H1 (cell line): ENCODE measurements around the gene RBMS2. TPM values are rescaled to one million over a fixed set of nuclear protein-coding genes. Genes with fewer than 3 reads are reported as not detected.

Experiments
- CTCF ChIA-PET: fragments of 300-600 bp; sonication (Branson Sonifier 250); formaldehyde crosslinking; loops from one replicate; lab custom pipeline; 2021; ENCODE audit not compliant: partially characterized antibody; lab: Charles Lee
- POLR2A ChIA-PET: fragments of 300-600 bp; sonication (Branson Sonifier 250); formaldehyde crosslinking; loops from one replicate; lab custom pipeline; 2021; ENCODE audit warnings: inconsistent platforms; ENCODE audit not compliant: partially characterized antibody; lab: Charles Lee
- DNase-seq, 2 experiments: peaks; one replicate each; pipeline versions ENCODE4 v3.0.0 to v3.0.0-alpha.2; 2010 to 2022; ENCODE audit warnings: low spot score in 2 of 2, low read depth in 1 of 2, mixed read lengths in 1 of 2
- FAIRE-seq: peaks from 2 replicates; lab custom pipeline; 2011; peaks lifted over from hg19 to GRCh38; lab: Jason Lieb, UNC
- H2AFZ ChIP-seq: 2 replicates; pipeline ENCODE4 v1.8.1; 2012; ENCODE audit warnings: low read length, inconsistent platforms
- H2AK5ac ChIP-seq: 2 replicates; pipeline ENCODE4 v1.6.1; 2013; ENCODE audit warnings: low read depth, low read length
- H2BK120ac ChIP-seq: replicated peaks from 2 replicates; pipeline ENCODE3; 2013; ENCODE audit warnings: low read depth, low read length, inconsistent platforms
- H2BK12ac ChIP-seq: 2 replicates; pipeline ENCODE4 v1.6.1; 2013; ENCODE audit warnings: low read depth, low read length
- H2BK15ac ChIP-seq: 2 replicates; pipeline ENCODE4 v1.6.1; 2013; ENCODE audit warnings: low read length
- H2BK20ac ChIP-seq: 2 replicates; pipeline ENCODE4 v1.6.1; 2013; ENCODE audit warnings: low read length
- H2BK5ac ChIP-seq: 2 replicates; pipeline ENCODE4 v1.6.1; 2013; ENCODE audit warnings: low read depth, low read length
- H3K14ac ChIP-seq: 2 replicates; pipeline ENCODE4 v1.6.1; 2013; ENCODE audit warnings: inconsistent platforms; ENCODE audit not compliant: insufficient read length
- H3K18ac ChIP-seq: 2 replicates; pipeline ENCODE4 v1.6.1; 2013; ENCODE audit warnings: low read length; ENCODE audit errors: extremely low read depth
- H3K23ac ChIP-seq: 2 replicates; pipeline ENCODE4 v1.6.1; 2013; ENCODE audit warnings: inconsistent platforms; ENCODE audit not compliant: insufficient read length
- H3K23me2 ChIP-seq: 2 replicates; pipeline ENCODE4 v1.6.1; 2013; ENCODE audit warnings: low read depth, low read length
- H3K27ac ChIP-seq: 2 replicates; pipeline ENCODE4 v1.6.1; 2011; ENCODE audit warnings: low read depth, low read length, inconsistent platforms
- H3K27me3 ChIP-seq, 4 experiments: replicated peaks in 1 of 4; 1 replicate in 1 of 4; 2 replicates in 3 of 4; pipeline versions ENCODE4 v1.6.1 to v1.8.1; 2011 to 2013; ENCODE audit warnings: low read length in 3 of 4, mild to moderate bottlenecking in 3 of 4, inconsistent platforms in 2 of 4, mixed read lengths in 2 of 4, moderate library complexity in 1 of 4; ENCODE audit not compliant: control insufficient read depth in 3 of 4, insufficient read depth in 3 of 4; ENCODE audit errors: extremely low read depth in 1 of 4
- H3K36me3 ChIP-seq, 4 experiments: 2 replicates each; pipeline versions ENCODE4 v1.6.1 to v1.8.1; 2011 to 2013; ENCODE audit warnings: mild to moderate bottlenecking in 4 of 4, low read length in 3 of 4, moderate library complexity in 2 of 4, control low read depth in 1 of 4, inconsistent platforms in 1 of 4; ENCODE audit not compliant: insufficient read depth in 4 of 4, control insufficient read depth in 2 of 4
- H3K4ac ChIP-seq: replicated peaks from 2 replicates; pipeline ENCODE3; 2013; ENCODE audit warnings: low read length, low read depth, mixed read lengths, inconsistent platforms; ENCODE audit not compliant: insufficient read length
- H3K4me1 ChIP-seq, 4 experiments: replicated peaks in 1 of 4; 1 replicate in 1 of 4; 2 replicates in 3 of 4; pipeline versions ENCODE4 v1.6.1 to v1.8.1; 2011 to 2013; ENCODE audit warnings: low read length in 3 of 4, inconsistent platforms in 2 of 4, mixed read lengths in 1 of 4; ENCODE audit not compliant: insufficient read depth in 4 of 4, control insufficient read depth in 3 of 4
- H3K4me2 ChIP-seq, 2 experiments: 2 replicates each; pipeline versions ENCODE4 v1.6.1 to v1.8.1; 2011 to 2013; ENCODE audit warnings: low read depth in 2 of 2, low read length in 2 of 2, control low read depth in 1 of 2, inconsistent platforms in 1 of 2, mild to moderate bottlenecking in 1 of 2; ENCODE audit not compliant: insufficient read depth in 1 of 2
- H3K4me3 ChIP-seq, 4 experiments: fragments of 200-600, 300-600 bp in 1 of 4; sonication (generic), shearing (Covaris generic), sonication (Bioruptor Twin) in 1 of 4; 2 replicates each; pipeline versions ENCODE4 v1.5.1 to v1.8.1; 2011 to 2016; ENCODE audit warnings: low read length in 4 of 4, low read depth in 3 of 4, control low read depth in 2 of 4, inconsistent platforms in 2 of 4, mild to moderate bottlenecking in 2 of 4, mixed read lengths in 1 of 4, moderate library complexity in 1 of 4; ENCODE audit not compliant: insufficient read depth in 2 of 4; ENCODE audit errors: extremely low read depth in 1 of 4
- H3K56ac ChIP-seq: replicated peaks from 2 replicates; pipeline ENCODE3; 2013; ENCODE audit warnings: low read depth, mild to moderate bottlenecking, mixed read lengths, low read length, inconsistent platforms; ENCODE audit not compliant: insufficient read length
- H3K79me1 ChIP-seq: 2 replicates; pipeline ENCODE4 v1.6.1; 2013; ENCODE audit warnings: low read depth, low read length, control low read depth
- H3K79me2 ChIP-seq, 2 experiments: 2 replicates each; pipeline versions ENCODE4 v1.6.1 to v1.8.1; 2012 to 2013; ENCODE audit warnings: low read length in 2 of 2, mild to moderate bottlenecking in 2 of 2, inconsistent platforms in 1 of 2; ENCODE audit not compliant: insufficient read depth in 2 of 2, control insufficient read depth in 1 of 2
- H3K9ac ChIP-seq, 4 experiments: replicated peaks in 1 of 4; 1 replicate in 1 of 4; 2 replicates in 3 of 4; pipeline versions ENCODE4 v1.6.1 to v1.8.1; 2011 to 2013; ENCODE audit warnings: low read depth in 3 of 4, low read length in 3 of 4, control low read depth in 2 of 4, mild to moderate bottlenecking in 2 of 4, moderate library complexity in 2 of 4, inconsistent platforms in 1 of 4; ENCODE audit errors: extremely low read depth in 1 of 4
- H3K9me3 ChIP-seq, 2 experiments: 2 replicates each; pipeline versions ENCODE4 v1.6.1 to v1.8.1; 2012 to 2013; ENCODE audit warnings: mild to moderate bottlenecking in 2 of 2, moderate library complexity in 2 of 2, control low read depth in 1 of 2, inconsistent platforms in 1 of 2, low read depth in 1 of 2, low read length in 1 of 2, mixed read lengths in 1 of 2; ENCODE audit not compliant: insufficient read depth in 2 of 2
- H4K20me1 ChIP-seq, 2 experiments: replicated peaks in 1 of 2; 2 replicates each; pipeline versions ENCODE3 to v1.8.1; 2011 to 2013; ENCODE audit warnings: inconsistent platforms in 2 of 2, low read length in 2 of 2, mild to moderate bottlenecking in 1 of 2; ENCODE audit not compliant: insufficient read depth in 2 of 2, control insufficient read depth in 1 of 2
- H4K5ac ChIP-seq: 2 replicates; pipeline ENCODE4 v1.6.1; 2013; ENCODE audit warnings: low read length, low read depth, mixed read lengths, inconsistent platforms; ENCODE audit not compliant: insufficient read length
- H4K8ac ChIP-seq: 2 replicates; pipeline ENCODE4 v1.8.0; 2013; ENCODE audit warnings: mild to moderate bottlenecking, moderate library complexity, low read length, inconsistent platforms; ENCODE audit not compliant: insufficient read depth; ENCODE audit errors: extremely low read depth
- H4K91ac ChIP-seq: replicated peaks from 2 replicates; pipeline ENCODE3; 2013; ENCODE audit warnings: low read length, mixed read lengths, inconsistent platforms; ENCODE audit not compliant: insufficient read length
- USF2 ChIP-seq: IDR thresholded peaks from 2 replicates; pipeline ENCODE4 v1.6.1; 2011; ENCODE audit warnings: low read length, improper control_type of control experiment
- polyA plus RNA-seq, 7 experiments: library from polyadenylated mRNA; depleted of rRNA in 3 of 7; stranded (reverse) in 5 of 7; unstranded in 2 of 7; fragments of >200 nt in 5 of 7; fragments of 200-250 nt in 2 of 7; gene quantifications; 1 replicate in 5 of 7; 2 replicates in 1 of 7; 4 replicates in 1 of 7; pipeline versions ENCODE4 v1.2.1 to v1.2.3, GENCODE V29; 2011 to 2013; ENCODE audit warnings: missing spikeins in 2 of 7, mixed read lengths in 2 of 7
- total RNA-seq: library from RNA; stranded (reverse); fragmentation: NEBNext Ultra II Directional; extraction: Animal tissue kit (Norgen Biotek cat#: 25700); gene quantifications from 2 replicates; pipeline ENCODE4 v1.2.1, GENCODE V29; 2021

RBMS2 gene
- total and polyA plus RNA-seq, 2 of the 8 experiments (the other 6 are each of a cell fraction or from before 2014, with no cell fraction given) = 9.6 to 31.3 TPM

GRCh38 chr12:56616925-56617324 lies 95.3 kb downstream of the RBMS2 start:
- Histone ChIP-seq H3K14ac (no peak overlapping the region), H3K27me3 (no peaks in the 10 kb centered on the region), H4K20me1 (peaks cover 0 to 8% of the 10 kb centered on the region in 2 experiments), H3K9ac (no peak overlapping the region), H3K36me3 (peaks cover 24 to 59% (median 42%) of the 10 kb centered on the region in 4 experiments), H2AFZ (no peak overlapping the region), H2AK5ac (no peak overlapping the region), H3K27ac (no peak overlapping the region), H2BK20ac (no peak overlapping the region), H3K56ac (no peak overlapping the region), H2BK15ac (no peak overlapping the region), H4K91ac (no peak overlapping the region), H3K23me2 (no peaks in the 10 kb centered on the region), H3K18ac (no peak overlapping the region), H4K5ac (no peak overlapping the region), H3K79me1 (peaks cover 2% of the 10 kb centered on the region), H3K4me1 (no peaks in the 10 kb centered on the region), H2BK5ac (no peak overlapping the region), H3K4me3 (no peak overlapping the region), H3K79me2 (peaks cover 4 to 40% of the 10 kb centered on the region in 2 experiments; a peak in 3 of 4 replicates), H4K8ac (no peak overlapping the region), H2BK120ac (no peak overlapping the region), H2BK12ac (no peak overlapping the region), H3K9me3 (no peaks in the 10 kb centered on the region), H3K23ac (no peak overlapping the region), H3K4me2 (no peak overlapping the region), H3K4ac (no peak overlapping the region)
- ChIA-PET CTCF (interaction anchor here (1.0 to 2.0 kb wide), 5 partner anchors 16 to 102 kb away, joined by 3 to 8 read pairs (median 4); no protein-coding TSS in a partner anchor), POLR2A (interaction anchor here (0.9 to 1.6 kb wide), 2 partner anchors 12 to 95 kb away, joined by 3 to 6 read pairs; no protein-coding TSS in a partner anchor)
- FAIRE-seq = no peak
- no peak for DNase-seq
- TF ChIP-seq USF2 = no peak
